ENCODE results near the gene ARPC1A.

DNA sequence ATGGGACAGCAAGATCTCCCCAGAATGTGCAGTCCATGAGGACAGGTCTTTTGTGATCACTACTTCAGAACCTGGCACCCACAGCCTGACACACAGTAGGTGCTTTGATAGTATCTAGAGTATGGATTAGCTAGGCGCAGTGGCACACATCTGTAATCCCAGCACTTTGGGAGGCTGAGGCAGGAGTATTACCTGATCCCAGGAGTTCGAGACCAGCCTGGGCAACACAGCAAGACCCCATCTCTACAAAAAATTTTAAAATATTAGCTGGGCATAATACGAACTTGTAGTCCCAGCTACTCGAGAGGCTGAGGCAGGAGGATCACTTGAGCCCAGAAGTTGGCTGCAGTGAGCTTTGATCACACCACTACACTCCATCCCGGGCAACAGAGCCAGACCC lies 26.5 kb downstream of the ARPC1A start:
- TF ChIP-seq, protein P1, sequence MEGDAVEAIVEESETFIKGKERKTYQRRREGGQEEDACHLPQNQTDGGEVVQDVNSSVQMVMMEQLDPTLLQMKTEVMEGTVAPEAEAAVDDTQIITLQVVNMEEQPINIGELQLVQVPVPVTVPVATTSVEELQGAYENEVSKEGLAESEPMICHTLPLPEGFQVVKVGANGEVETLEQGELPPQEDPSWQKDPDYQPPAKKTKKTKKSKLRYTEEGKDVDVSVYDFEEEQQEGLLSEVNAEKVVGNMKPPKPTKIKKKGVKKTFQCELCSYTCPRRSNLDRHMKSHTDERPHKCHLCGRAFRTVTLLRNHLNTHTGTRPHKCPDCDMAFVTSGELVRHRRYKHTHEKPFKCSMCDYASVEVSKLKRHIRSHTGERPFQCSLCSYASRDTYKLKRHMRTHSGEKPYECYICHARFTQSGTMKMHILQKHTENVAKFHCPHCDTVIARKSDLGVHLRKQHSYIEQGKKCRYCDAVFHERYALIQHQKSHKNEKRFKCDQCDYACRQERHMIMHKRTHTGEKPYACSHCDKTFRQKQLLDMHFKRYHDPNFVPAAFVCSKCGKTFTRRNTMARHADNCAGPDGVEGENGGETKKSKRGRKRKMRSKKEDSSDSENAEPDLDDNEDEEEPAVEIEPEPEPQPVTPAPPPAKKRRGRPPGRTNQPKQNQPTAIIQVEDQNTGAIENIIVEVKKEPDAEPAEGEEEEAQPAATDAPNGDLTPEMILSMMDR (IDR thresholded peaks at IDR 0.05 in 4 of 5, conservative IDR thresholded peaks at IDR 0.05 in 1 of 5) = no peak
- no peak for TF ChIP-seq POLR2A (IDR thresholded peaks at IDR 0.05)

Measured in gastrocnemius medialis (tissue), 4 donors.